22Rv1 (cell line): ENCODE results near the gene ZNF263.
A peak's percentile ranks its signal among the peaks of the same experiment; 100 is the strongest.

Experiments used
- H3K27ac ChIP-seq: fragments of 450-650 bp; 2 replicates; pipeline ENCODE4 v1.5.1; 2017
- ZFX ChIP-seq: fragments of 450-650 bp; IDR thresholded peaks from 2 replicates; pipeline ENCODE4 v1.6.1; 2017; ENCODE audit warnings: antibody characterized with exemption, borderline replicate concordance
- TF ChIP-seq, protein P1 (sequence below): fragments of 450-650 bp; IDR thresholded peaks from 2 replicates; pipeline ENCODE4 v1.5.1; 2017; ENCODE audit warnings: mild to moderate bottlenecking

The ZNF263 gene

DNA sequence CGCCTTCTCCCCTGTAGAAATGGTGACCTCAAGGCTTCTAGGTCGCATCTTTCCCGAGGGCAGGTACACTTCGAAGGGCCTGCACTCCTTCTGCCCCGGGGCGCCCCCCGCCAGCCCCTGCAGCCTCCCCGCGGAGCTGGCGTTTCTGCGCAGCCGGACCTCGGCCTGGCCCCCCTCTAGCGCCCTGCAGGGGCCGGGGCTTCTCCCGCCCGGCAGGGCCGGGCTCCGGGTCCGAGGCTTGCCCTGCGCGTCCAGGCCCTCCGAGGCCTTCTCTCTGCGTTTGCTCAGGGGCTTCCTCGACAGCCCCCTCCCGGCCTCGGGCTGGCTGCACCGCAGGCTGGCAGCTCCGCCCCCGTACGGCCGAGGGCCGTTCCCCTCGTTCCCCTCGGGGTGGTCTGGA is 29.0 kb upstream of the ZNF263 start:
- no peak overlapping the region for H3K27ac ChIP-seq
- TF ChIP-seq ZFX = no peak
- TF ChIP-seq, protein P1, sequence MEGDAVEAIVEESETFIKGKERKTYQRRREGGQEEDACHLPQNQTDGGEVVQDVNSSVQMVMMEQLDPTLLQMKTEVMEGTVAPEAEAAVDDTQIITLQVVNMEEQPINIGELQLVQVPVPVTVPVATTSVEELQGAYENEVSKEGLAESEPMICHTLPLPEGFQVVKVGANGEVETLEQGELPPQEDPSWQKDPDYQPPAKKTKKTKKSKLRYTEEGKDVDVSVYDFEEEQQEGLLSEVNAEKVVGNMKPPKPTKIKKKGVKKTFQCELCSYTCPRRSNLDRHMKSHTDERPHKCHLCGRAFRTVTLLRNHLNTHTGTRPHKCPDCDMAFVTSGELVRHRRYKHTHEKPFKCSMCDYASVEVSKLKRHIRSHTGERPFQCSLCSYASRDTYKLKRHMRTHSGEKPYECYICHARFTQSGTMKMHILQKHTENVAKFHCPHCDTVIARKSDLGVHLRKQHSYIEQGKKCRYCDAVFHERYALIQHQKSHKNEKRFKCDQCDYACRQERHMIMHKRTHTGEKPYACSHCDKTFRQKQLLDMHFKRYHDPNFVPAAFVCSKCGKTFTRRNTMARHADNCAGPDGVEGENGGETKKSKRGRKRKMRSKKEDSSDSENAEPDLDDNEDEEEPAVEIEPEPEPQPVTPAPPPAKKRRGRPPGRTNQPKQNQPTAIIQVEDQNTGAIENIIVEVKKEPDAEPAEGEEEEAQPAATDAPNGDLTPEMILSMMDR = no peak

DNA sequence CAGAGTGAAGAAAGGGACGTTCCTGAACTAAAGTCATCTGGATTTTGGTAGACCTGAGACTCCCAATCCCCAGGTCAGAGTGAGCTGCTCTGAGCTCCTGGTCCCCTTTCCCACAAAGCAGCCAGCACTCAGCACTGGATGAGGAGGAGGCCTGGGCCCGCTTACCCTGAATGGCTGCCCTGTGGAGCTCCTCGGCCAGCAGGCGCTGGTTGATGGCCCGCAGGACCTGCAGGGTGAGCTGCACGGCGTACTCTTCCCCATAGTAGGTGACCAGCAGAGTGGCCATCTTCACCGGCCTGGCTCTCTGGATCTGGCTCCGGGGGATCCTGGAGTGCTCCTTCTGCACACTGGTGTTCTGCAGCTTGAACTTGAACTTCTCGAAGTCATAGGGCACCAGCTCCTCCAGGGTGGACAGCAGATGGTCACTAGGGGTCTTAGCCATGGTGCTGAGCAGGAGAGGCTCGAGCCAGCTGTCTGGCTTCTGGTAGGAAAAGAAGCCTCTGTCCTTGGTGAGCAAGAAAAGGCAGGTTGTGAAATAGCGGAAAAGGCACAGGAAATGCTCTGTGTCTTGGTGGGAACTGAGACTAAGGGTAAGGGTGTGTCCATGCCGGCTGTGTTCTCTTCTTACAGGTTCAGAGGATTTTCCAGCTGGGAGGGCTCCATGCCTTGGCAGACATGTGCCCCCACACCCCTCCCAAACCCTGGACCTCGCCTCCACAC is 27.0 kb upstream of the ZNF263 start, which contains the start of gene MEFV:
Gene MEFV, minus strand, starts transcription at position 488 of the 720 bp plus-strand sequence. Its CDS starts 46 bp downstream, at position 442.
- no peak within 1 kb of the TSS for H3K27ac ChIP-seq
- TF ChIP-seq ZFX = no peak
- TF ChIP-seq, protein P1 = no peak

DNA sequence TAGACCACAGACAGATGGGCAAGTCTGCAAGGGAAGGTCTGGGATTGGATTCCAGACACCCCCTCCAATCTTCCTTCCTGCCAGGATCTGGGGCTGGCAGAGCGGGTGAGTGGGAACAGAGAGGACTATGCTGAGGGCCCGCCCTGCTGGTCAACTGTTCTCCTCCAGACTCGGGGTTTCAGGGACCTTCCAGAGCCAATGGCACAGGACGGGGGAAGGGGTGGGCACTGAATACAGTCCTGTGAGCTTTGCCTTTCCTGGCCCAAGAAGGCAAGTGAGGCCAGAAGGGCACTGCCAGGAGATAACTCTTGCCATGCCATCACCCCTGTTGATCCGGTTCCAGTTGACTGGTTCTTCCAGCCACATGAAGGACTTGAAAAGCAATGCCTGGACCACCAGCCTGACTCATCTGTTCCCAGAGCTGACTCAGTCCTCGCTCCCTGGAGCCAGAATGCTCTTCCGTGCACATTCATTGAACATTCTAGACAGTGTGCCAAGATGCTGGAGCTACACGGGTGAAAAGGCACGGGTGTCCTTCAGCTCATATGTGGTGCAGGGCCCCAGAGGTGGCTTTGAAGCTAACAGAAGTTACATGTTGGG is 26.3 kb upstream of the ZNF263 start:
- no peak overlapping the region for H3K27ac ChIP-seq

DNA sequence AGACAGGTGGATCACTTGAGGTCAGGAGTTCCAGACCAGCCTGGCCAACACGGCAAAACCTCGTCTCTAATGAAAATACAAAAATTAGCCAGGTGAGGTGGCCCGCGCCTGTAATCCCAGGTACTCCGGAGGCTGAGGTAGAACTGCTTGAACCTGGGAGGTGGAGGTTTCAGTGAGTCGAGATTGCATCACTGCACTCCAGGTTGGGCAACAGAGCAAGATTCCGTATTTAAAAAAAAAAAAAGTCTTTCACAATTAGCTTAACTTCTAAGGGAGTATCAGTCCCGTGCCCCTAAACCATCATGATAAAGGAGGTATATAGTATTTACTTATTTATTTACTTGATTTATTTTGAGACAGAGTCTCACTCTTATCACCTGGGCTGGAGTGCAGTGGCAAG is 23.5 kb upstream of the ZNF263 start:
- H3K27ac ChIP-seq = no peak overlapping the region
- TF ChIP-seq ZFX = no peak
- TF ChIP-seq, protein P1 = no peak

More for the DNA sequence above, 26.3 kb upstream of the ZNF263 start:
- TF ChIP-seq ZFX = no peak
- TF ChIP-seq, protein P1 = no peak

DNA sequence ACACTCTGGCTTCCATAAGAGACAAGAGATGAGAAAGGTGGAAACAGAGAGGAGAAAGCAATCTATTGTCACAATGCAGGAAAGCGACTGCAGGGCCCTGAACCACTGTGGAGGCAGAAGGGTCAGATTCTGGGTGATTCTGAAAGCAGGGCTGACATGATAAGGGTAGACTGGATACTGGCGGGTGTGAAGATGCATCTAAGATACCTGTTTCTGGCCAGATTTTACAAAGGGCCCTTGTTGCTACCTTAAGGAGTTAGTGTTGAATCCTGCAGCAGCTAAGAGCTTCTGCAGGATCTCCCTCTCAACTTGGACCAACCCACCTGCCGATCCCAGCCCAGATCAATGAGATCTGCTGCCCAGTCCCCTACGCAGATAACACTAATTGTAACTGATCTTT is 20.8 kb upstream of the ZNF263 start:
- no peak for TF ChIP-seq ZFX
- TF ChIP-seq, protein P1 = no peak
- H3K27ac ChIP-seq = no peak overlapping the region

DNA sequence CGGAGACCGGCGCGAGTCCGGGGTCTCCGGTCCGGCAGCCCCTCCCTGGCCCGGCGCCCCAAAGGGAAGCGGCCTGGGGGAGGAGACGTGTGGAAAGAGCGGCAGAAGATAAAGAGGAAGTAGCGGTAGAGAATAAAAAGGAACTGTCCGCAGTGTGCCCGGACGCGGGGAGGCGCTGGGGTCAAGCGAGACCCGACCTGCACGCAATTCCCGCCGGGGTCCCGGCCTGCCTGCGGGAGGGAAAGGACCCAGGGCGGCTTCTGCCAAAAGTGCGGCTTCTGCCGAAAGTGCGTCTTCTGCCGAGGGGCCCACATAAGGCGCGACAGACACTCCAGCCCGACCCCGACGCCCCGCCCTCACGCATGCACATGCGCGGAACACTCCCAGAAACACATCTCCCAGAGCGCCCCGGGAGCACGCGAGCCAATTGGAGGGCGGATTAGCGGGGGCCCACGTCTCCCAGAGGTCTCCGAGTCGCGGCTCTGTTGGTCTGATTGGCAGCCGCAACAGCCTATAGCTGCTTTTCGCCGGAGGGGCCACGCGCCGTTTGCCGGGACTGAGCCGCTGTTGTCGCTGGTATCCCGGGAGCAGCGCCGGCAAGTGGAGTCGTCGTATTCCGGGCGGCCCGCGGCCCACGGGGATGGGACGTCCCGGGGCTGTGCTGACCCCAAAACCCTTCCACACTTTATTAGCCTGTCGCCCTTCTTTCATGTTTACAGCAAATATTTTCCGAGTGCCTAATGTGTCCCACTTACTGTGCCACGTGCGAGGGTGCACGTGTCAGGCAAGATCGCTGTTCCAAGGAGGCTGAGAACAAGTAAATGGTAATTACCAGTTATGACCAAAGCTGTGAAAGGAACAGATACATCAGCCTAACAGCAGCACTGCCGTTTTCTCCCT is 18.9 kb upstream of the ZNF263 start:
- no peak for TF ChIP-seq ZFX
- TF ChIP-seq, protein P1 = peak; percentile 45
- H3K27ac ChIP-seq = peak overlapping the region; percentile 90
